Immature natural killer cell (primary cell): ENCODE data around the gene MGMT. TPM values are rescaled to one million over a fixed set of nuclear protein-coding genes. Genes with fewer than 3 reads are reported as not detected.

Experiments
- DNase-seq, 3 donors: peaks; one replicate each; pipeline ENCODE4 v3.0.0; 2022; ENCODE audit warnings: mixed read lengths in 1 of 3
- H3K27ac Mint-ChIP-seq, 6 donors: one replicate each; pipeline ENCODE4 v1.8.0; 2020; ENCODE audit warnings: mixed read lengths in 6 of 6, mild to moderate bottlenecking in 5 of 6, inconsistent platforms in 4 of 6, moderate library complexity in 3 of 6
- H3K27me3 Mint-ChIP-seq, 3 donors: one replicate each; pipeline ENCODE4 v1.8.0; 2020 to 2021; ENCODE audit warnings: low read depth in 3 of 3, mild to moderate bottlenecking in 3 of 3, mixed read lengths in 3 of 3, moderate library complexity in 3 of 3, inconsistent platforms in 1 of 3
- H3K36me3 Mint-ChIP-seq, 3 donors: one replicate each; pipeline ENCODE4 v1.8.0; 2020; ENCODE audit warnings: mixed read lengths in 3 of 3, inconsistent platforms in 2 of 3, mild to moderate bottlenecking in 2 of 3
- H3K4me1 Mint-ChIP-seq, 2 donors: one replicate each; pipeline ENCODE4 v1.8.0; 2020; ENCODE audit warnings: inconsistent platforms in 2 of 2, mild to moderate bottlenecking in 2 of 2, mixed read lengths in 2 of 2, moderate library complexity in 1 of 2
- H3K4me3 Mint-ChIP-seq, 5 donors: one replicate each; pipeline ENCODE4 v1.8.0; 2020; ENCODE audit warnings: mild to moderate bottlenecking in 5 of 5, mixed read lengths in 5 of 5, inconsistent platforms in 3 of 5, moderate library complexity in 3 of 5
- H3K9me3 Mint-ChIP-seq, 6 donors: one replicate each; pipeline ENCODE4 v1.8.0; 2020; ENCODE audit warnings: mild to moderate bottlenecking in 6 of 6, mixed read lengths in 6 of 6, inconsistent platforms in 4 of 6, moderate library complexity in 3 of 6
- polyA plus RNA-seq, 3 donors: library from polyadenylated mRNA; unstranded; fragments of 300-500 nt; fragmentation: Illumina TruSeq; gene quantifications; one replicate each; pipeline ENCODE4 v1.2.3, GENCODE V29; 2021

Gene MGMT
- polyA plus RNA-seq, 3 donors from 2014 or later = 33.7 to 69.5 (median 37.5) TPM

- no peak overlapping the region for H3K4me3 Mint-ChIP-seq
- peaks cover 0 to 3% (median 0%) of the 10 kb centered on the region in 3 donors for H3K27me3 Mint-ChIP-seq
- peaks cover 0 to 1% of the 10 kb centered on the region in 2 donors for H3K4me1 Mint-ChIP-seq
- no peak for DNase-seq
- H3K36me3 Mint-ChIP-seq = peaks cover 36 to 39% (median 37%) of the 10 kb centered on the region in 3 donors
- H3K27ac Mint-ChIP-seq = peak overlapping the region in 1 of 6 donors; percentile 35
- peaks cover 8 to 35% (median 27%) of the 10 kb centered on the region in 6 donors for H3K9me3 Mint-ChIP-seq
Measured at GRCh38 chr10:129589546-129589945, 122.5 kb downstream of the MGMT start.

- DNase-seq = no peak
- Mint-ChIP-seq H3K4me3 (no peak overlapping the region), H3K36me3 (peaks cover 0 to 26% (median 12%) of the 10 kb centered on the region in 3 donors), H3K9me3 (peaks cover 0 to 13% (median 0%) of the 10 kb centered on the region in 6 donors), H3K27ac (no peak overlapping the region), H3K27me3 (peaks cover 0 to 2% (median 0%) of the 10 kb centered on the region in 3 donors), H3K4me1 (no peaks in the 10 kb centered on the region)
Measured at GRCh38 chr10:129593953-129594352, 126.9 kb downstream of the MGMT start.

- Mint-ChIP-seq H3K9me3 (peaks cover 0 to 13% (median 0%) of the 10 kb centered on the region in 6 donors), H3K4me3 (no peak overlapping the region), H3K27me3 (peaks cover 0 to 2% (median 0%) of the 10 kb centered on the region in 3 donors), H3K27ac (no peak overlapping the region), H3K4me1 (no peaks in the 10 kb centered on the region), H3K36me3 (peaks cover 0 to 26% (median 12%) of the 10 kb centered on the region in 3 donors)
- DNase-seq = no peak
Measured at GRCh38 chr10:129594811-129595210, 127.8 kb downstream of the MGMT start.

- H3K27ac Mint-ChIP-seq = no peak overlapping the region
- peaks cover 0 to 1% of the 10 kb centered on the region in 2 donors for H3K4me1 Mint-ChIP-seq
- peaks cover 0 to 8% (median 0%) of the 10 kb centered on the region in 6 donors for H3K9me3 Mint-ChIP-seq
- no peak for DNase-seq
- no peak overlapping the region for H3K4me3 Mint-ChIP-seq
- peaks cover 0 to 19% (median 12%) of the 10 kb centered on the region in 3 donors for H3K36me3 Mint-ChIP-seq
- peaks cover 0 to 2% (median 1%) of the 10 kb centered on the region in 3 donors for H3K27me3 Mint-ChIP-seq
Measured at GRCh38 chr10:129598413-129598812, 131.4 kb downstream of the MGMT start.

GRCh38 chr10:129599160-129599559 lies 132.1 kb downstream of the MGMT start:
- Mint-ChIP-seq H3K36me3 (peaks cover 0 to 17% (median 4%) of the 10 kb centered on the region in 3 donors), H3K4me1 (peaks cover 3 to 6% of the 10 kb centered on the region in 2 donors), H3K27me3 (peaks cover 0 to 3% (median 2%) of the 10 kb centered on the region in 3 donors), H3K4me3 (no peak overlapping the region), H3K9me3 (peaks cover 0 to 4% (median 0%) of the 10 kb centered on the region in 6 donors), H3K27ac (no peak overlapping the region)
- no peak for DNase-seq

- Mint-ChIP-seq H3K4me1 (peaks cover 12 to 17% of the 10 kb centered on the region in 2 donors), H3K27me3 (peaks cover 0 to 5% (median 0%) of the 10 kb centered on the region in 3 donors), H3K9me3 (no peaks in the 10 kb centered on the region), H3K4me3 (no peak overlapping the region), H3K36me3 (peaks cover 0 to 3% (median 3%) of the 10 kb centered on the region in 3 donors), H3K27ac (peak overlapping the region in 1 of 6 donors; percentile 8)
- DNase-seq = no peak
Measured at GRCh38 chr10:129601737-129602136, 134.7 kb downstream of the MGMT start.

DNA sequence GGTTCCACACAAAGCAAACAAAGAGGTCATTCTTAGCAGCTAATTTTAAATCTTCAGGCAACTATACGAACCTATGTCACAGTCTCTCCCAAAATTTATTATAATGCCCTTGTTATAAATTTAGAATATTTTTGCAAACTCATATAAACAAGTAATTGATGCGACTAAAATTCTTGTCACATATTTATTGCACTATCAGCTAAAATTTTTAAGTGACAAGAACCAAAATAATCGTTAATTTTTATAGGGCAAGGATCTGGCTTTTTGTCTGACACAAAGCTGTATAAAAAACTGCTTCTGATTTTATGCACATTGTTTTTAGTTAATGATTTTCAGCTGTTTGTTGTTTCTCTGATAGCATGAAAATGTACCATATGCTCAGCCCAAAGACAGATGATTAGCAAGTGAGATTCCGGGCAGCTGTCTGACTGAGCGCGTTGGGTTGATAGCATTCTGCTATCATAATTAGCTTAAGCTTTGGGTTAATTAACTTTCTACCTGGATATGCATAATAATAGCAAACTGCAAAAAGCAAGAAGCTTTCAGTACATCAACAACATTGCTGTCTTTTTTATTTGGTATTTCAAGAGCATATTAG lies 136.0 kb downstream of the MGMT start:
- Mint-ChIP-seq H3K27ac (no peak overlapping the region), H3K4me1 (peaks cover 12 to 21% of the 10 kb centered on the region in 2 donors), H3K9me3 (no peaks in the 10 kb centered on the region), H3K27me3 (peaks cover 0 to 5% (median 3%) of the 10 kb centered on the region in 3 donors), H3K4me3 (no peak overlapping the region), H3K36me3 (peaks cover 0 to 4% (median 0%) of the 10 kb centered on the region in 3 donors)
- DNase-seq = no peak

- Mint-ChIP-seq H3K9me3 (no peaks in the 10 kb centered on the region), H3K27me3 (peaks cover 0 to 5% (median 3%) of the 10 kb centered on the region in 3 donors), H3K4me1 (peaks cover 12 to 21% of the 10 kb centered on the region in 2 donors), H3K27ac (no peak overlapping the region), H3K4me3 (no peak overlapping the region), H3K36me3 (peaks cover 0 to 4% (median 0%) of the 10 kb centered on the region in 3 donors)
- DNase-seq = no peak
Measured at GRCh38 chr10:129604333-129605032, 137.4 kb downstream of the MGMT start.

GRCh38 chr10:129605266-129605985 lies 138.4 kb downstream of the MGMT start:
- Mint-ChIP-seq H3K27ac (peak overlapping the region in 1 of 6 donors; percentile 16), H3K9me3 (no peaks in the 10 kb centered on the region), H3K27me3 (peaks cover 0 to 4% (median 3%) of the 10 kb centered on the region in 3 donors), H3K36me3 (peaks cover 0 to 4% (median 0%) of the 10 kb centered on the region in 3 donors), H3K4me1 (peaks cover 12 to 21% of the 10 kb centered on the region in 2 donors), H3K4me3 (no peak overlapping the region)
- no peak for DNase-seq

DNA sequence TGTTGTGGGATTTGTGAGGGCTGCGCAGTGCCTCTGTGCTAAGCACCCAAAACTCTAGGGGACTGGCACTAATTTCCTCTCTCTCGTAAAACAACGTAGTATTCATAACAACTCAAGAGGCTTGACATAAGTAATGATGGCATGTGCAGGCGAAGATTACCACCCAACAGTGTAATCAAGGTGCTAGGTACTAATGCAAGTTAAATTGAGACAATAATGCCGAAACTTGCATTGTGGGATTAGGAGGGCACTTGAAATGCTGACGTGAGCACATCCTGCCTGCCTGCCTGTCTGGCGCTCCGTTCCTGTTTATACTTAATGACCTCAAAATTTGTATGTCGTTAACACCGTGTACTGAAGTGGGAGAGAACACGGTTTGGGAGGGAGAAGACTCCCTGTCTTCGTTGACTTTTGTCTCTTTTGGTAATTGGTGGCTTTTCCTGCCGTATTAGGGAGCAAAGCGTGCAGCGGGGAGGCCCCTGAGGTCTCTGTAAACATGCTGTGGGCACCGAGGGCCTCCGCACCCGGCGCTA lies 139.0 kb downstream of the MGMT start:
- H3K4me1 Mint-ChIP-seq = peaks cover 12 to 21% of the 10 kb centered on the region in 2 donors
- H3K4me3 Mint-ChIP-seq = peak overlapping the region in 3 of 5 donors; percentile 11 to 31 (median 17)
- peaks cover 0 to 4% (median 3%) of the 10 kb centered on the region in 3 donors for H3K27me3 Mint-ChIP-seq
- no peaks in the 10 kb centered on the region for H3K9me3 Mint-ChIP-seq
- peak overlapping the region in 1 of 6 donors; percentile 1 for H3K27ac Mint-ChIP-seq
- peaks cover 0 to 4% (median 0%) of the 10 kb centered on the region in 3 donors for H3K36me3 Mint-ChIP-seq
- no peak for DNase-seq

- Mint-ChIP-seq H3K4me1 (peaks cover 13 to 21% of the 10 kb centered on the region in 2 donors), H3K27ac (peak overlapping the region in 1 of 6 donors; percentile 4), H3K27me3 (peaks cover 0 to 5% (median 4%) of the 10 kb centered on the region in 3 donors), H3K9me3 (no peaks in the 10 kb centered on the region), H3K4me3 (no peak overlapping the region), H3K36me3 (peaks cover 0 to 4% (median 0%) of the 10 kb centered on the region in 3 donors)
- DNase-seq = no peak
Measured at GRCh38 chr10:129607607-129608109, 140.6 kb downstream of the MGMT start.

GRCh38 chr10:129608653-129609052 lies 141.6 kb downstream of the MGMT start:
- no peaks in the 10 kb centered on the region for H3K9me3 Mint-ChIP-seq
- peaks cover 12 to 21% of the 10 kb centered on the region in 2 donors for H3K4me1 Mint-ChIP-seq
- H3K4me3 Mint-ChIP-seq = no peak overlapping the region
- H3K27me3 Mint-ChIP-seq = peaks cover 0 to 5% (median 4%) of the 10 kb centered on the region in 3 donors
- no peak overlapping the region for H3K27ac Mint-ChIP-seq
- H3K36me3 Mint-ChIP-seq = peaks cover 0 to 4% (median 0%) of the 10 kb centered on the region in 3 donors
- no peak for DNase-seq

DNA sequence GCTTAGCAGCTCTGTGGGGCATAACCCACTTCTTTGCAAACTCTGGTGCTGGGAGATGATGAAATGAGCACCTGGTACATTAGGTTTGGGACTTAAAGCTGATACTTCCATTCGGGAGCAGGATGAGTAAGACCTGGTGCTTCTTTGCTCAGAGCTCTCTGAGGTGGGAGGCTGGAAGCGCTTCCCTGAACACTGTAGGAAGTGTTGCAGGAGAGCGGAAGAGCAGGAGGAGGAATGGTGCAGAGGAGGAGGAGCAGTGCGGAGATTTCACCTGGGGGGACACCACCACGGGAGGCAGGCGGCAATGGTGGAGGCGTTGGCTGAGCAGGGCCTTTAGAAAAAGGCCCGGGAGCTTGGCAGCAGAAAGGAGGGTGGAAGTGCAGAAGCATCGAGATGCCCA lies 142.5 kb downstream of the MGMT start:
- peaks cover 0 to 4% (median 4%) of the 10 kb centered on the region in 3 donors for H3K27me3 Mint-ChIP-seq
- H3K36me3 Mint-ChIP-seq = peaks cover 0 to 4% (median 0%) of the 10 kb centered on the region in 3 donors
- no peak for DNase-seq
- no peaks in the 10 kb centered on the region for H3K9me3 Mint-ChIP-seq
- H3K4me1 Mint-ChIP-seq = peaks cover 4 to 15% of the 10 kb centered on the region in 2 donors
- peak overlapping the region in 1 of 6 donors; percentile 16 for H3K27ac Mint-ChIP-seq
- H3K4me3 Mint-ChIP-seq = no peak overlapping the region
